ENCODE data around the gene LILRB3. TPM values are rescaled to one million over a fixed set of nuclear protein-coding genes. Genes with fewer than 3 reads are reported as not detected.
"Not testable (repeated sequence)": the region's sequence is repeated elsewhere in the genome, so short reads cannot be mapped to it uniquely, and the experiment has no call there.

The LILRB3 gene
- polyA plus RNA-seq (ENCODE audit: insufficient read length in 12 of 12) = 1 to 10 TPM in 10 of 12 donors, not detected in 2; 1.2 to 4.1 (median 2.4) TPM
- long read RNA-seq, donor 1 = 0 reads
- long read RNA-seq, donor 2 = 0 reads
- long read RNA-seq, donor 3 = 0 reads
- long read RNA-seq, donor 4 = 0 reads
- long read RNA-seq, donor 5, partial matches to known transcripts = 0 of 1 reads
- long read RNA-seq, donor 5, other reads (novel, unspliced or antisense) = 0 of 1 reads
- long read RNA-seq, donor 6 = 0 reads
- long read RNA-seq, donor 7 = 0 reads
- long read RNA-seq, donor 8 = 0 reads
- long read RNA-seq, donor 9 = 0 reads
- long read RNA-seq, donor 10, partial matches to known transcripts = 0 of 1 reads
- long read RNA-seq, donor 10, other reads (novel, unspliced or antisense) = 0 of 1 reads
- long read RNA-seq, donor 11, partial matches to known transcripts = 0 of 1 reads
- long read RNA-seq, donor 11, other reads (novel, unspliced or antisense) = 0 of 1 reads

DNA sequence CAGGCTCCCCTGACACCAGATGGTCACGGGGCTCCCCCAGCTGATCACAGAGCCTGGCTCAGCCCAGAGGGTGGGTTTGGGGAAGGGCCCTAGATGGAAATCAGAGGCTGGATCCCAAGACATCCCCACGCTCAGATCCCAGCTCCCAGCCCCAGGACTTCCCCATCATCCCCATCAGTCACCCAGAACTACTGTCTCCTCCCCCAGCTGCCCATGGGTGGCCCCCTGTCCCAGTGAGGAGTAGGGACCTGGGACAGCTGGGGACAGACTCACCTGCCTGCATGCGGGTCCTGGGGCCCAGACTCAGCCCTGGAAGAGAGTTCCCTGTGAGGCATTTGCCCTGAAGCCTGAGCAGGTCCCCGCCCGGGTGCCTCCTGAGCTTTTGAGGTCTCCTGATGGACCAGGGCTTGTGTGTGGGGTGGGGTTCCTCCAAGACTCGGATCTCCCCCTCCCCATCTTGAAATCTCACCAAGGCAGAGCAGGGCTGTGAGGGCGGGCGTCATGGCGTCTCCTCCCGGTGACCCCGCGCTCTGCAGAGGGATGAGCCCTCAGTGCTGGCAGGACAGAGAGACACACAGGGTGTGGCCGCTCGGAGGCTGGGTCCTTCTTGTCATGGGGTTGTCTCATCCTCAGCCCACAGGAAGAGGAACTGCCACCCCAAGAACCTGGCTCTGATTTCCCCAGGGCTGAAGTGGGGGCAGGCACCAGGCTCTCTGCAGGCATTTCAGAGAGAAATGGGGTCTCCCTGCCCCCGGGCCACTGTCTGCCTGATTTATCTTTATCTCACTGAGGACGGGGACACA is at the start of gene LILRB3:
Gene LILRB3 (minus strand): TSS at position 534 of the 803 bp plus-strand sequence. CDS start 31 bp downstream, at position 503.
- not testable (repeated sequence) for DNase-seq

DNA sequence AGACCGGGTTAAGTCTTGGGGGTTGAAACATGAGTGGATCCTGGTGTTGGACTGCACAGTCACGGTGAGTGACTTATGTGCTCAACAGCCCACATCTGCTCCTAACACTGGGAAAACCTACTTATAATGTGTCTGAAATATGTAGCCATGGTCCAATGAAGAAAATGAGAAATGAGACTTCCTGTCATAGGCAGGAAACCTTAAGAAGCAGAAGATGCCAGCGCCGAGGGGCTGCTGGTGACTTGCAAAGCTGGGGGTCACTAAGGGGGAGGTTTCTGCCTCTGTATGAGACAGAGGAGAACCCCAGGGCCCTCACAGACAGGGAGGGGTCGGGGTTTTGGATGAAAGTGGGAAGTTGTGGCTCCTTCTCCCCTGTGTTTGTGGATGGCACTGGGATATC is 49.4 kb upstream of the LILRB3 start:
- not testable (repeated sequence) for DNase-seq

DNA sequence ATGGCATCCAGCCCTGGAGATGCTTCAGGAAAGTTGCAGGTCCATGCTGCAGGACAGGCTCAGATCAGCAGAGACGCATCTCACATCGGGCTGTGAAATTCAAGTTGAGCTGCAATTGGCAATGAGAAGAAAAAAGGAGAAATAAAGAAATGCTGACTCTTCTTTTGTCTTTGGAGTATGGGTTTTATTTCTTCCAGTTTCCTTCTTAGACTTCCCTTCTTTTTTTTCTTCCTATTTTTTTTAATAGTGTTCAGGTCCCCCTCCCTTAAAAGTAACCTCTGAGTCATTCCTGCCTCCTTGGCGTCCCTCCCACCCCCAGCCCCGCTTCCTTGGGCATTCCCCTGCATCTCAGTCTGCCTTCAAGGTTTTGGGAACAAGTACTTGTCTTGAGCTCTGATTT is 48.8 kb upstream of the LILRB3 start:
- not testable (repeated sequence) for DNase-seq

DNA sequence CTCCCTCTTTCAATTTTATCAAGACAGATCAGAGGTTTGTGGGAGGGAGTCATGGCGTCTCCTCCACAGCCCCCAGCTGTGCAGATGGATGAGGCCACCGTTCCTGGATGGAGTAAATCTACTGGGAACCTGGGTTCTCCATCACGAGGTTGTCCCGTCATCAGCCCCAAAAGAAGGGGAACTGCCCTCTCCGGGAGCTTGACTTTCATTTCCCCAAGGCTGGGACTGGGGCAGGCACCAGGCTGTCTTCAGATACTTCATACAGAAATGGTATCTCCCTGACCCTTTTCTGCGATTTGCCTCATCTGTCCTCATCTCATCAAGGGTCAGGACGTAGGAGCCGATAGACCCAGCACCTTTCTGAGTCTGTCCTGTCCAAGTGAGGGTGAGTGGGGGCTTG is 48.3 kb upstream of the LILRB3 start:
- no peak for DNase-seq

DNA sequence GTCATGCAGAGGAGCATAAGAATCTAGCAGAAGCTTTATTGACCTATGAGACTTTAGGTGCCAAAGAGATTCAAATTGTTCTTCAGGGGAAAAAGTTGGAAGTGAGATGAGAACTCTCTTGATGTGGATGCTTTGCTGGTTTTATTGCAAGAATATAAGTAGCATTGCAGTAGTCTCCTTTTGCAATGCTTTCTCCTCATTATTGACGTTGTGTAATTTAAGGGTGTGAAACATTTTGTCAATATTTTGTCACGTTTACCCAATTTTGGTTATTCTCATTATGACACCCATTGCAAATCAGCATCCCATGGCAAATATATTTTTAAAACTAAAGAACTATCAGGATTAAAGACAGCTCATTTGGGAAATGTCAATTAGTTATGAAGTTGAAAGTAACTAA is 46.1 kb upstream of the LILRB3 start:
- no peak for DNase-seq

DNA sequence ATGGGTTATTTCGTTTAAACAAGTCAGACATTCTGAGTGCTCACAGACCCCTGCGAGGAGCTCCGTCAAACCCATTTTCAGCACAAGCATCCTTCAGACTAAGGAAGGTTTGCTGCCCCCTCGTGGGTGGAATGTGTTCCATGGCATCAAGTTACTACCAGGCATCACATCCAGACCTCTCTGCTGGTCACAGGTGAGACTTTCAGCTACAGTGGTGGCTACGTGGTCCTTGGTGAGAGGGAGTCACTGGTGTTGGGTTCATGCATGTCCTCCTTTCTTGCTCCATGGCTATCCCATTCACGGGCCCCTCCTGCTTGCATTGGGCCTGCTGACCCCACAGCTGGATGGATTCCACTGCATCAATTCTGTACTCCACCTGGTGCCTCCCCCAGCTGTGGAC is 43.3 kb upstream of the LILRB3 start:
- DNase-seq = peak; percentile 40

DNA sequence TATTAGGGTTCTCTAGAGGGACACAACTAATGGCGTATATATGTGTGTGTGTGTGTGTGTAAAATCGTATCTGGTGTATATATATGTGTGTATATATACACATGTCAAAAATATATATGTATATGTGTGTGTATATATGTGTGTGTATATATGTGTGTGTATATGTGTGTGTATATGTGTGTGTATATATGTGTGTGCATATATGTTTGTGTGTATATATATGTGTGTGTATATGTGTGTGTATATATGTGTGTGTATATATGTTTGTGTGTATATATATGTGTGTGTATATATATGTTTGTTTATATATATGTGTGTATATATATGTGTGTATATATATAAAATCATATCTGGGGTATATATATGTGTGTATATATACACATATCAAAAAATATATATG is 39.7 kb upstream of the LILRB3 start:
- no peak for DNase-seq

DNA sequence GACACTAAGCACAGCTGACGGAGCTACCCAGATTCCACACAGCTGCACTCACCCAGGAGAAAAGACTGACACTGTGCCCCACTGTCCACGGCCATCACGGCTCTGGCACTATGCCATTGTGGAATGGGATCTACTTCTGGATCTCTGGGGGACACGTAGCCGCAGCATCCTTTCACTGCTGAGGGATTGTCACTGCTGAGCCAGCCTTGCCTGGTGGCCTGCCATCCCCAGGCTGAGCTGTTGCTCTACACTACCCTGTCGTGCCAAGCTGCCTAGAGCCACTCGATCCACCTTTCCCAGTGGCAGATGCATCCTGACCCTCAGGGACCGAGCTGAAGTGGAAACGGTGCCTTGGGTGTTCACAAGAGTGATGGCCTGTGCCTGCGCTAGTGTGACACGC is 39.3 kb upstream of the LILRB3 start:
- no peak for DNase-seq

DNA sequence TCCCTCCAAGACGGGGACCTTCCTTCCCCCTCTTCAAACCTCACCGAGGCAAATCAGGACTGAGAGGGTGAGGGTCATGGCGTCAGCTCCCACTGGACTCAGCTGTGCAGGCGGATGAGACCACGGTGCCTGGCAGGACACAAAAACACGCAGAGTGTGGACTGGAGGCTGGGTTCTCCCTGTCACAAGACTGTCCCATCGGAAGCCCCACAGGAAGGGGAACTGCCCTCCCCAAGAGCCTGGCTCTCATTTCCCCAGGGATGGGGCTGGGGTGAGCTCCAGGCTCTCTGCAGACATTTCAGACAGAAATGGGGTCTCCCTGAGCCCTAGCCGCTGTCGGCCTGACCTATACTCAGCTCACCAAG is 34.3 kb upstream of the LILRB3 start, which contains the start of gene LILRB5:
Gene LILRB5 (minus strand): TSS at position 158 of the 365 bp plus-strand sequence. CDS start 80 bp downstream, at position 78.
- DNase-seq = no peak

DNA sequence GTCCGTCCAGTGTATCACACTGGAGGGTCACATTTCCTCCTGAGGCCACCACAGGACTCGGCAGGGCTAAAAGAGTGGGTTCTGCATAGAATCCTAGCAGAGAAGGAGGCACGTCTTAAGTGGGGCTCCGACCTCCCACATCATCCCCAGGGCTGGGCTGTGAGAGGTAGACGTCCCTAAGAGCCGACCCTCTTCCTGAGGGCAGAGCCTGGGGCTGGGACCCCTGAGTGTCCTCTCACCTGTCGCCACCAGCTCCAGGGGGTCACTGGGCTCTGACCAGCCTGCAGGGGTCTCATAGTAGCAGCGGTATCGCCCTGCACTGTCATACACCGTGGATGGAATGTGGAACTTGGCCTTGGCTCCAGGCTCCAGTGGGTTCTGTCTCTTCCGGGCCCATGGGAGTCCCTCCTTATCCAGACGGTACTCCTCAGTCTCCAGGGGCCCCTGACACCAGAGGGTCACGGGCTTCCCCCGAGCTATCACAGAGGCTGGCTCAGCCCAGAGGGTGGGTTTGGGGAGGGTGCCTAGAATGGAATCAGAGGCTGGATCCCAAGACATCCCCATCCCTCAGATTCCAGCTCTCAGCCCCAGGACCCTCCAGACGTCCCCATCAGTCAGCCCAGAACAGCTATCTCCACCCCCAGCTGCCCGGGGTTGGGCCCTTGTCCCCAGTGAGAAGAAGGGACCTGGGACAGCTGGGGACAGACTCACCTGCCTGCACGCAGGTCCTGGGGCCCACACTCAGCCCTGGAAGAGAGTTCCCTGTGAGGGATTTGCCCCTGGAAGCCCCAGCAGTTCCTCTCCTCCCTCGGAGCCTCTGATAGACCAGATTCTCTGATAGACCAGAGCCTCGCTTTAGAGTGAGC is 33.7 kb upstream of the LILRB3 start:
- DNase-seq = no peak

DNA sequence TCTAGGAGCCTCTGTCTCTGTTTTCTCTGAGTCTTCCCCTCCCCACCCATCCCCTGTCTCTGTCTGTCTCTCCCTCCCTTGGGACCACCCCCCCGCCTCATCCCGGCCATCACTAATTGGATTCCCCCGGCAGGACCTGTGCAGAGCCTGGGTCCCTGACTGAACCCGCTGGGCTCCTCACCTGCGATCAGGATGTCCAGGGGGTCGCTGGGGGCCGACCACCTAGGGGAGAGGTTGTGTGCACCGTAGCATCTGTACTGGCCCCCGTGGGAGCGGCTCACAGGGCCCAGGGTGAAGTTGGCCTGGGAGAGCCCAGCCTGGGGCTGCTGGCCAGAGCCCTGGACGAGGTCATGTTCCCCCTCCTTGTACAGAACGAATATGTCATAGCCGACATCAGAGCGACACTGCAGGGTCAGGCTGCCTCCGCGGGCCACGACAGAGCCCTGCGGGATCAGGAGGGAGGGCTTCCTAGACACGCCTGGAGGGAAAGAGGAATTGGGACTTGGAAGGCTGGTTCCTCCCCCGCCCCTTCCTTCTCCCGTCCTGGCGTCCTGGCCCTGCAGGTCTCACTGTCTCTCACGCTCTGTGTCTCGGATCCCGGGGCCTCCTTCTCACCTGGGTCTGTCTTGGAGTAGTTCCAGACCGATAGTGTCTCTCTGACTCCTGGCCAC is 32.4 kb upstream of the LILRB3 start:
- DNase-seq = no peak

DNA sequence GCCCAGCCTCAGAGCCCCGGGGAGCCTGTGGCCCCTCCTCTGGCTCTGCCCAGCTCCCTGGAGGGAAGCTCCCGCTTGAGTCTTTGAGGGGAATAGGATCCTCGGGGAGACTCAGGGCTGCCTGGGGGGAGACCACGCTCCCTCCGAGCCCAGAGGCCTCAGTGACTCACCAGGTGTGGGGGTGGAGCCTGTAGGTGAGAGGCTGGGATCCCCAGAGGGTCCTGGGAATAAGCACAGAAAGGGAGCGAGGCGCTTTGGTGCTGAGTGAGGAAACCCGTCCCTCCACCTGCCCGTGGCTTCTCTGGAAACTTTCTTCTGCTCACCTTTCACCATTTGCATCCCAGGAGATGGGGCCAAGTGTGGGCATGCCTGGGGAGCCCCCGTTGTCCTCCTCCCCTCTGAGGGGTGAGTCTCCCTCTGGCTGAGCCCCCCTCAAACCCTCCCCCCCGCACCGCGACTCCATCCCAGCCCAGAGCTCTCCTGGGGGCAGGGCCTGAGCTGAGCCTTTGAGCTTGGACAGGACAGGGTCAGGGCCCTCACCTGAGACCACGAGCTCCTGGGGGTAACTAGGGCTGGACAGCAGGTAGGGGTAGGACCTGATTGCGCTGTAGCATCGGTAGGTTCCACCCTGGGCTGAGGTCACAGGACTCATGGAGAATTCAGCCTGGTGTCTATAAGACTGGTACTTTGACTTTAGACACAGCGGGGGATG is 31.5 kb upstream of the LILRB3 start:
- no peak for DNase-seq

DNA sequence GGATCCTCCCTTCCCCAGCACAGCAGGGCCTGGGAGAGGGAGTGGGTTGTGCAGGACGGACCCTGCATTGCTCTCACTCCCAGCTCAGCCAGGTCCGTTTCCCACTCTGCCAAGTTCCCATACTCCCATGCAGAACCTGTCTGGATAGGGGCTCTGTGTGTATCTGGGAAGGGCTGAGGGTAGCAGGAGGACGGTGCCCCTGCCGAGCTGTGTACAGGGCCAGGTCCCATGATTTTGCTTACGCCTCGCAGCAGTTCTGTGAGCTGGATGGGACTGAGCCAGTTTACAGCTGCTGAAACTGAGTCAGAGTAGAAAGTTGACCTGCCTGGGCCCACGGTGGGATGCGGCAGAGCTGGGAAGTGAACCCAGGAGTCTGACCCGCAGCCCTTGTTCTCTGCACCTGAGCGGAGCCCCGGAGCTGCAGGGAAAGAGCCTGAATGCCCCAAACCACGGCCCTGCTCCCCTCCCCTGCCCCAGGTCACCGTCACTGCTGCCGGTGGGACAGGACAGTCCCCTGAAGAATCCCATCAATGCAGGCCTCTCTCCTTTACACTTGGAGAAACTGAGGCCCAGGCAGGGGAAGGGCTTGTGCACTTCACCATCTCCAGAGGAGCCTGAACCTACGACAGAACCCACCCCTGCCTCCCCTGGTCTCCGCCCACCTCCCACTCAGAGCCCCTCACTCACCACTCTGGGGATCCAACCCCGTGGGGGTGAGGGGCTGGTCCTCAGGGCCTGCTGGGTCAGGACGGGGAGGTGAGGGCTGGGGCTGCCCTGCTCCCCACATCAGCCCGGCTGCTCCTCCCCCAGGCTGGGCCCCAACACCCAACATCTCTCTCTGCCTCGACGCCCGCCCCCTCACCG is 30.8 kb upstream of the LILRB3 start:
- DNase-seq = no peak

DNA sequence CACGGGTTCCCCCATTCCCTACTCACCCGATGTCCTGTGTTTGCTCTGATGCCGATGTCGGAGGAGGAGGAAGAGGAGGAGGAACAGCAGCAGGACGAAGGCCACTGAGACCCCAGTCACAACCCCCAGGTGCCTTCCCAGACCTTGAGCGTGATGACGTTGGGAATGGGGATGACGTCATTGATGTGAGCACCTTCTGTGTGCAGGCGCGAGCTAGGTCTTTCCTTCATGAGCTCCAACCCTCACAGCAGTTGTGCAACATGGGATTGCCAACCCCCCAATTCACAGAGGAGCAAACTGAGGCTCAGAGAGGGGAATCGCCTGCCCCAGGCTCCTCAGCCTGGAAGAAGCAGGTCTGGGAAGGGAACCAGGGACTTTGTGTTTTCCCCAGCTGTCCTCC is 30.0 kb upstream of the LILRB3 start:
- no peak for DNase-seq

DNA sequence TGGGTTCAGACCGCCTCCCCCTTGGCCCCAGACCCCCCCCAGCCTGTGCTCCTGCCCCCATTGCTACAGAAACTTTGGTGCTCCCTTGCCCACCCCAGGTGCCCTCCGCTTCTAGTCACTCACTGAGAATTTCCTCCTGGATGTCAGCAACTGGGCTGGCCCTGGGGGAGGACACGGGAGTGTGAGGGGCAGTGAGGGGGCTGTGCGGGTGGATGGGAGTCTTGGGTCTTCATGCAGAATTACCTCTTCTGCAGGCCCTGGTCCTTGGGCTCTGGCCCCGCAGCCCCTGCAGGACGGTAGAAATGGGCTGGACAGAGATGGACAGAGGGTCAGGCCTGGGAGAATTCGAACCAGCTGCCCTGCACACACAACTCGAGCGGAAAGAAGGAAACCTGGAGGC is 29.4 kb upstream of the LILRB3 start:
- DNase-seq = no peak

DNA sequence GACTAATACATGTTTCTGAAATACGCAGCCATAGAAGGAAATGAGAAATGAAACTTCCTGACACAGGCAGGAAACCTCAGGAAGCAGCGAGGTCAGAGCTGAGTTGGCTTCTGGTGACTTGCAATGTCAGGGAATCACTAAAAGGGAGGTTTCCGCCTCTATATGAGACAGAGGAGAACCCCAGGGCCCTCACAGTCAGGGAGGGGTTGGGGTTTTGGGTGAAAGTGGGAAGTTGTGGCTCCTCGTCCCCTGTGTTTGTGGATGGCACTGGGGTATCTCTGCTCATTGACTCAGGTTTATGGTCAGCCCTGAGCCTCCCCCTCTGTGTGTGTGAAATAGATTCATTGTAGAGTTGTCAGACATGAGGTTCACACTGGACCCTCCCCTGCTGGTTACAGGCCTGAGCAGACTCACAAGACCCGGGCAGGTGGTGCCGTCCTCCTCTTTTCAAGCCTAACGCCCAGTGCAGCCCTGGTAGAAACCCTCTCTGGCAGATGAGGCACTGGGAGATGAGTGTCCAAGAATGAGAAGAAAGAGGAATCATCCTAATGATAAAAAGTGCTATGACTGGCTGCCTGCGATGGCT is 25.3 kb upstream of the LILRB3 start:
- peak; percentile 31 for DNase-seq

DNA sequence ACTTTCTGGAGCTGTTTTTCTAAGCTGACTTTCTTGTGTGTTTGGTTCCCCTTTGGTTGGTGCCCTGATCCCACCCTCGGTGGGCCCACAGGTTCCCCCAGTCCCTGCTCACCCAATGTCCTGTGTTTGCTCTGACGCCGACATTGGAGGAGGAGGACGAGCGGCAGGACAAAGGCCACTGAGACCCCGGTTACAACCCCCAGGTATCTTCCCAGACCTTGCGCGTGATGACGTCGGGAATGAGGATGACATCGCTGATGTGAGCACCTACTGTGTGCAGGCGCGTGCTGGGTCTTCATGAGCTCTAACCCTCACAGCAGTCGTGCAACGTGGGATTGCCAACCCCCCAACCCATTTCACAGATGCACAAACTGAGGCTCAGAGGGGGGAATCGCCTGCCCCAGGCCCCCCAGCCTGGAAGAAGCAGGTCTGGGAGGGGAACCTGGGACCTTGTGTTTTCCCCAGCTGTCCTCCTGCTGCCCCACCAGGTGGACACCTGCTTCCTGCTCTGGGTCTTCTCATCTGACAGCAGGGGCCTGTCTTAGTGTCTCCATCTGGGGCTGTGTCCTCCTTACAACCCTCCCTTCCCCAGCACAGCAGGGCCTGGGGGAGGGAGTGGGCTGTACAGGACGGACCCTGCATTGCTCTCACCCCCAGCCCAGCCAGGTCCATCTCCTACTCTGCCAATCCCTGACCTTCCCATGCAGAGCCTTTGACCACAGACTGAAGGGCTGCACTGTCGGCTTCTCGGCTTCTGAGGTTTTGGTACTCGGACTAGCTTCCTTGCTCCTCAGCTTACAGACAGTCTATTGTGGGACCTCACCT is 24.5 kb upstream of the LILRB3 start:
- no peak for DNase-seq

DNA sequence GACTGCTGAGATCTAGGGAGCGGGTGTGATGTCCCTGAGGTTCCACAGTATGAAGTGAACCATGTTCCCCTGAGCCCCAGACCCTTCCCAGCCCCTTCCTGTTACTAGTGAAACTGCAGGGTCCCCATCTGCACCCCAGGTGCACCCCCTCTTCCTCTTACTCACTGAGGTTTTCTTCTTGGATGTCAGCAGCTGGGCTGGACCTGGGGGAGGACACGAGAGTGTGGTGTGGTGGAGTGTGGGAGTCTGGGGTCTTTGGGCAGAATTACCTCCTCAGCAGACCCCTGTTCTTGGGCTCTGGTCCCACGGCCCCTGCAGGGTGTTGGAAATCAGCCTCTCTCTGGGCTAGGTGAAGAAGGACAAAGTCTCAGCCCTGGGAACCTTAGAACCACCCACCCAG is 23.1 kb upstream of the LILRB3 start:
- DNase-seq = no peak

Measured in muscle of arm (tissue), 14 donors.